Skin epidermis (tissue), 12 donors: Measurements from ENCODE around the gene HAAO.
"Not testable (repeated sequence)": the region's sequence is repeated elsewhere in the genome, so short reads cannot be mapped to it uniquely, and the experiment has no call there.

Source experiments
- H3K27ac ChIP-seq, 21 experiments: fragments of 200-600 bp; sonication (generic) in 11 of 21; one replicate each; pipeline ENCODE4 v1.5.0; 2020; ENCODE audit warnings: mild to moderate bottlenecking in 3 of 21, inconsistent platforms in 2 of 21, moderate library complexity in 2 of 21
- H3K4me3 ChIP-seq, 7 experiments: fragments of 200-600 bp; sonication (generic) in 2 of 7; one replicate each; pipeline ENCODE4 v1.5.0; 2020; ENCODE audit warnings: inconsistent platforms in 2 of 7, mild to moderate bottlenecking in 2 of 7, moderate library complexity in 1 of 7

Gene HAAO

DNA sequence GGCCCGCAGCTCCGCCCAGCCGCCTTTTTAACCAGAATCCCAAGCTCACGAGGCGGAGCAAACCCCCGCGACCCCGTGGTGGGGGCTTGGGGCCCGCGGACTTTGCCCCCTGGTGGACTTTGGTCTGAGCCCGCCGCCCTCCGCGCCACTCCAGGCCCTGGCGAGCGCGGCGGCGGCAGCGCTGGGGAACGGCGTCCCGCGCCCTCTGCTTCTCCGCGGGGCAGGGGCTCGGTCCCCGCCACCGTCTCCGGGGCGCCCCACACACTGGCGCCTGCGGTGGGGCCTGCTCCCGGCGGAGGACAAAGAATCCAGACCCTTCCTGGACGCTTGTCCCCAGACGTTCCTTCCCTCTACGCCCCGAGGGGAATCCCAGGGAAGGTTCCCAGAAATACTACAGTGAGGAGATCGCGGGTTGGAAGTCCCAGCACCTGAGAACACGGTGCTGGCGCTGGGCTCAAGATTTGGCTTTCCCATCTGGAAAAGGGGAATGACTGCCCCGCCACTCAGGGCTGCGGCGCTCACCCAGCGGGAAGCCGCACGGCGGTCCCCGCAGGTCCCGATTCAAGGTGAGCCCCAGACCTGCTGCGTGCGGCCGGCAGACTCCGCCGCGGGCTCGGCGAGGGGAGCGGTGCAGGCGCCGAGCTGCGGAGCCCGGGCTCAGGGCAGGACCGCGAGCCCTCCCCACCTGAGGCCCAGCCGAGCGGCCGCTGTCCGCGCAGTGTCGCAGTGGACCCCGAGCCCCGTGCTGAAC, at the start of gene HAAO:
Gene HAAO, minus strand, starts transcription at position 1 of the 751 bp plus-strand sequence. CDS start 47 bp downstream, outside the sequence.
- Histone ChIP-seq H3K4me3 (peak within 1 kb of the TSS; percentile 43 to 78 (median 59)), H3K27ac (peak within 1 kb of the TSS; percentile 60 to 94 (median 86))

DNA sequence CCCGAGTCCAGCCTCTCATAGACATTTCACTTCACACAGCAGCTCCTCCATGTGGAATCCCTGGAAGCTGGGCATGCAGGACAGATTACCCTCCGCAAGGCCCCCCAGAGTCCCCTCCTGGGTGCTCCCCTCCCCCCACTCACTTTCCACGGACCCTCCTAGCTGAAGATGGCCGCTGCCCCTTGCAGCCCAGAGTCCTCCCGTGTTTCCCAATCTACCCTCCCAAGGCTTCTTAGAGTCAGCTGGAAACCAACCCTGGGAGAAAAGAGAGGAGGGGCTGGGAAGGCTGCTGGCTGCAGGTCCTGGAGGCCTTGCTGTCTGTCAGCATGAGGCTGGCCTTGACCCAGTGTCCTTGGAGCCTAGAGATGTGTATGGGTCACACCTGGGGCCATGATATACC, 49.0 kb upstream of the HAAO start:
- H3K27ac ChIP-seq, result peak overlapping the region in 15 of 21 experiments; percentile 28 to 81 (median 57)
- no peak overlapping the region for H3K4me3 ChIP-seq

DNA sequence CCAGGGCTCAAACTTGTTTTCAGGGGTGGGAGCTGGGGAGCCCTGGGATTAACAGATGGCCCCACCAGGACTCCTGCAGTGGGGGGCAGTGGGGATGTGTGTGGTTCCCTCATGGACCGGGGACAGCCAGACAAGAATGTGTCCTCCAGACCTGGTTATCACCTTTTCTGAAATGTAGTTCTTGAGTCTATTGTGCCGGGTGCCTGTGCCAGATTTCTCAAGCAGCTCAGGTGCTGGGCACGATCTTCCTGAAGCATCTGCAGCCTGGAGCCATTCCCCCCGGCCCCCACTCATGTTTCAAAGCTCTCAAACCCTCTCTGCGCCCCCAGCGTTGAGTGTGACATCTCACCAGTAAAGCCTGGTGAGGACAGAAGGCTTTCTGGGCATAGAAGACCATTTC, 48.4 kb upstream of the HAAO start:
- H3K4me3 ChIP-seq, result no peak overlapping the region
- H3K27ac ChIP-seq, result peak overlapping the region in 16 of 21 experiments; percentile 7 to 81 (median 56)

DNA sequence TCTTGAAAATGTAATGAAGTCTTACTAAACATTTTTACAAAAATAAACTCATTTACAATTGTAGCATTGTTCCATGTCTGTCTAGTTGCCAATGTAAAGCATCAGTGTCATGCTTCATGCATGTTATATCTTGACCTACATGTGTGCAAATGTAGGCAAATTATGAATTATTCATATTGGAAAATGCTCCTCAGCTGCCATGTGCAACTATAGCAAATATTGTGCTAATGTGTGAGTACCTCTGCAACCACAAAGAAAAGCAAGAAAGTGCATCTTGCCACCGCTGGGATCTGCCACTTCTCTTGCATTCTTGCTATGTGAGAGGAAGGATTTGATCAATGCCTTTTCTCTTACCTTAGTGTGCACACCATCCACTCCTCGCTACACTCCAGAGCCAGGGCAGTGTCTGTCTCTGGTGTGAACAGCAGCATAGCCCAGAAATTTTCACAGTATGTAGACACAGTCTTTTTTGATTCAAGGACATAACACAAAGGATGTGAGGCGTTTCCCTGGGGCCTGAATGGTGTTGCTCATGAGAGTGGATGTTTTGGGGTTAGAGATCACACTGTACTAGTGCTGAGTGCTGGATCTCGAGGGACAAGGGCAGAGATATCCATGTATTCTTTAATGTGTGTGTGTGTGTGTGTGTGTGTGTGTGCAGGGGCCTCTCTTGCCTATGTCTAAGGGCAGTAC, 47.6 kb upstream of the HAAO start:
- H3K4me3 ChIP-seq, result no peak overlapping the region
- peak overlapping the region in 17 of 21 experiments; percentile 2 to 81 (median 56) for H3K27ac ChIP-seq

DNA sequence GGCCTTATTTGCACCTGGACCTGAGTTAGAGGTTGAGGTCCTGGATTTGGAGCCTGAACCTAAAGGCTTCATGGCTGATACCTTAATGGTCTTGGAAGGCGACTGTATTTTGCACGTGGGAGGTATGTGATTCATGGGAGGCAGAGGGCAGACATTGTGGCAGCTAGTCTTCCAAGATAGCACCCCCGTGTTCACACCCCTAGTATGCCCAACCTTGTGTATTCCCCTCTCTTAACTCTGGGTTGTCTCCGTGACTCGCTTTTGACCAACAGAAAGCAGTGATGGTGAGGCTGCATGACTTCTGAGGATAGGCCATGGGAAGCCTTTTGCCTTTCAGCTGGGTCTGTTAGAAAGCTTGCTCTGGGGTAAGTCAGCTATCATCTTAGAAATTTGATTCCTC, 45.8 kb upstream of the HAAO start:
- H3K4me3 ChIP-seq, result no peak overlapping the region

DNA sequence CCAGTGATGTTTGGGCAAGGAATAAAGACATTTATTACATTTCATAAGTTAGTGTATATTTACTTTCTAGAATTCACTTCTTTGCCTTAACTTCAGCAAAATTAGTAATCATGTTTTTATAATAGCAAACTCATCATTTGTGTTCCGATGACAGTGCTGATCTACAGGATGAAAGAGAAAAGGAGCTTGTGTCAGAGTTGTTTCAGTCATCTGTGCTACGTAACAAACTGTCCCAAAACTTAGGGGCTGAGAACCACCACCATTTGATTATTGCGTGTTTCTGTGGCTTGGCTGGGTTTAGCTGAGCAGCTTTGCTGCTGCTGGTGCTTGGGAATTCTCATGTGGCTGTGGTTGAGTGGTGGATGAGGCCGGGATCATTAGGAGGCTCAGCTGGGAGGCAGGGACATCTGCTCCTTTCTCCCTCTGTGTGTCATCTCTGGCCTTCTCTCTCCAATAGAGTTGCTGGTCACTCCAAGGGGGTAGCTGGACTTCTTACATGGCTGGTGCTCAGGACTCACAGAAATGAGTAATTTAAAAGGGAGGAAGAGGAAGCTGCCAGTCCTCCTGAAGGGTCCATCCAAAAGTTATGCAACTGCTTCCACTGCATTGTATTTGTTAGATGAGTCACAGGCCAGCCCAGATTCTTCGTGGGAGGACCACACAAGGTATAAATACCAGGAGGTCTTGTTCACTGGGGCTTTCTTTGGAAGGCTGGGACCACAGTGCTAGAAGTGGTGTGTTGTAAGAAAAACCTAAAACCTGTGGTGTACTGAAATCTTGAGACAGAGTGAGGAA, 43.4 kb upstream of the HAAO start:
- Histone ChIP-seq H3K4me3 (no peak overlapping the region), H3K27ac (peak overlapping the region in 16 of 21 experiments; percentile 33 to 72 (median 58))

More for the DNA sequence above, 45.8 kb upstream of the HAAO start:
- peak overlapping the region in 1 of 21 experiments; percentile 39 for H3K27ac ChIP-seq

DNA sequence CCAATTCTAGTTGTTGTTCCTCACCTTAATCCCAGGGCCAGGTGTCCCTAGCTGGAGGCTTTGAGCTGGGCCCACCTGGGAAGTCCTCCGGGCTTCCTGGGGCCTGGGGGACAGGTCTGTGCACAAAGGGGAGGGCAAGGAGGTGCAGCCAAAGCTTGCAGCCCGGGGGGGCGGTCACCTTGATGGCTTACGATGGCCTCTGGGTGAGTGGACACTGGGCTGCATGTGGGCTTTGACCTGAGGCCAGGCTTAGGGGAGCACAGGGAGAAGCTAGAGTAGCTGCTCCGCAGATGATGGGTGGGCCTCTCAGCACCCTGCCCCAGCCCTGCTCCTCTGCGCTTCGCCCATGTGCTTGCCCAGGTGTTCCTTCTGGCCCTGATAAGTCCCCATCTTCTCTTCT, 41.8 kb upstream of the HAAO start:
- H3K27ac ChIP-seq, result peak overlapping the region in 3 of 21 experiments; percentile 4 to 23 (median 6)
- H3K4me3 ChIP-seq, result no peak overlapping the region

DNA sequence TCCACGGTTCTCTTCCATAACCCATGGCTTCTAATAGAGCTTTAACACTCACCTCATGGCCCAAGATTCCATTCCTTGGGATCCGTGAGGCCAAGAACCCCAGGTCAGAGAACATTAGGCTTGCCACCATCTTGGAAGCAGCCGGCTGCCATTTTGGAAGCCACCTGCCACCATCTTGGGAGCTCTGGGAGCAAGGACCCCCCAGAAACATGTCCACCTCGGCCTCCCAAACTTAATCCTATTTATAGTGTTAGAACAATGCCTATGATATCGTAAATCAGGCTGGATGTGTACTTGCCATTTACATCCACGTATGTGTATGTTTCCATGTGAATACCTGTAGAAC, 39.9 kb upstream of the HAAO start:
- H3K27ac ChIP-seq, result peak overlapping the region in 1 of 21 experiments; percentile 21

DNA sequence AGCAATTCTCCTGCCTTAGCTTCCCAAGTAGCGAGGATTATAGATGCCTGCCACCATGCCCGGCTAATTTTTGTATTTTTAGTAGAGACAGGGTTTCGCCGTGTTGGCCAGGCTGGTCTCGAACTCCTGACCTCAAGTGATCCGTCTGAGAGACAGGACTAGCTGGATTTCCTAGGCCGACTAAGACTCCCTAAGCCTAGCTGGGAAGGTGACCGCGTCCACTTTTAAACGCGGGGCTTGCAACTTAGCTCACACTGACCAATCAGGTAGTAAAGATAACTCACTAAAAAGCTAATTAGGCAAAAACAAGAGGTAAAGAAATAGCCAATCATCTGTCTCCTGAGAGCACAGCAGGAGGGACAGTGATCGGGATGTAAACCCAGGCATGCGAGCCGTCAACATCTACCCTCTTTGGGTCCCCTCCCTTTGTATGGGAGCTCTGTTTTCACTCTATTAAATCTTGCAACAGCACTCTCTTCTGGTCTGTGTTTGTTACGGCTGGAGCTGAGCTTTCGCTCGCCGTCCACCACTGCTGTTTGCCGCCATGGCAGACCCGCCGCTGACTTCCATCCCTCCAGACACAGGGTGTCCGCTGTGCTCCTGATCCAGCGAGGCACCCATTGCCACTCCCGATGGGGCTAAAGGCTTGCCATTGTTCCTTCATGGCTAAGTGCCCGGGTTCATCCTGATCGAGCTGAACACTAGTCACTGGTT, 39.3 kb upstream of the HAAO start:
- peak overlapping the region in 1 of 21 experiments; percentile 21 for H3K27ac ChIP-seq
- H3K4me3 ChIP-seq, result not testable (repeated sequence)

More for the DNA sequence above, 39.9 kb upstream of the HAAO start:
- no peak overlapping the region for H3K4me3 ChIP-seq

DNA sequence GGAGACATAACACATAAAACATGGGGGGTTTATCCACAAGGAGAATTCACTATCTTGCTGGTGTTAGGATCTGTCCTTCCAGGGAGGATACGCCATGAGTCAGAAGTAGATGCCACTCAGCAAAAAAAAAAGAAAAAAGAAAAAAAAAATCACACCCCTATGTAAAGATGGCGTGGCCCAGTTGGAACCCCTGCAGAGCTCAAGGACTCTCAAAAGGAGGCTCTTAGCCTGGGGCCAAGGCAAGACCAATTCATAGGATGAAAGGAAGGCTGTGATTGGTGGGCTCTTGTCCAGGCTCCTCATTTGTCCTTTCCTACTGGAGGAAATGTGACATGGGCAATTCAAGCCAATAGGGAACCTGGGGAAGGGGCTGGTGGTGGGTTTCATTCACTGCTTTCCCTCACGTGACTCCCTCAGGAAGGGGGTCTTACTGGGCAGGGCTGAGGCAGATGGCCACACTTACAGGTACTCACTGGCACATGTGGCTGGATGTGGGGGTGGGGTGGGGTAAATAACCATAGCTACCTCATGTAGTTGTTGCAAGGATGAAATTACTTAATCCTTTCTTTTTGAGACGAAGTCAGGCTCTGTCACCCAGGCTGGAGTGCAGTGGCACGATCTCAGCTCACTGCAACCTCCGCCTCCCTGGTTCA, 38.7 kb upstream of the HAAO start:
- Histone ChIP-seq H3K4me3 (no peak overlapping the region), H3K27ac (peak overlapping the region in 4 of 21 experiments; percentile 6 to 88 (median 84))

DNA sequence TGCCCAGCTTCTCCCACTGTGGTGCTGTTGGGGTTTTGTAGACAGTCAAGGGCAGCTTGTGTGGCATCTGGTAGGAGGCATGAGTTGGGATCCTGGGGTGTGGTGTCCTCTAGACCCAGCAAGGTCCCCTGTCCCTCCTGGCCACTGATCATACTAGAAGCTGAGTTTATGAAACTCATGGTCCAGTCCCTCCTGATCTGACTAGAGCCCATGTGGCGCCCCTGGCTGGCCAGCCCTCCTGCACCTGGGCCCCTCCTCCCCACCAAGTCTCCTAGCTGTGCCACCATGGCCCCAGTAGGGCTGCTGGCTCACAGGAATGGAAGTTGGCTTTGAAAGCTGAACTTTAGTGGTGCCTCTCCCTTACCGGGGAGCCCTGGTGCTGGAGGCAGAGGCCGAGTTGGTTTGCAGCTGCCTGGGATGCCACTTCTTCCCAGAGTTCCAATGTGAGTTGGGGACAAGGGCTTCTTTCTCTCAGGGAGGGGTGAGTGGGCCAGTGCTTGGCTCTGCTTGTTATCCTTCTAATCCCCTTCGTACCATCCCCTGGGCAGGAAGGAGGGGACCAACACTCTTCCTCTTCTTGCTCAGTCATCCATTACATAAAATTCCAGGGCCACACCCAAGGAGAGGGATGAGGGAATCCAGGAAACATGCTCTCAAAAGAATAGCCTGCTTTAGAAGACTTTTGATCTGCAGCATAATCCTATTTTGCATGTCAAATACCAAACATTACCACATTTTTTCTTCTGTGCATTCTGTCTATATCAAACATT, 37.5 kb upstream of the HAAO start:
- Histone ChIP-seq H3K27ac (peak overlapping the region in 20 of 21 experiments; percentile 5 to 88 (median 76)), H3K4me3 (no peak overlapping the region)

DNA sequence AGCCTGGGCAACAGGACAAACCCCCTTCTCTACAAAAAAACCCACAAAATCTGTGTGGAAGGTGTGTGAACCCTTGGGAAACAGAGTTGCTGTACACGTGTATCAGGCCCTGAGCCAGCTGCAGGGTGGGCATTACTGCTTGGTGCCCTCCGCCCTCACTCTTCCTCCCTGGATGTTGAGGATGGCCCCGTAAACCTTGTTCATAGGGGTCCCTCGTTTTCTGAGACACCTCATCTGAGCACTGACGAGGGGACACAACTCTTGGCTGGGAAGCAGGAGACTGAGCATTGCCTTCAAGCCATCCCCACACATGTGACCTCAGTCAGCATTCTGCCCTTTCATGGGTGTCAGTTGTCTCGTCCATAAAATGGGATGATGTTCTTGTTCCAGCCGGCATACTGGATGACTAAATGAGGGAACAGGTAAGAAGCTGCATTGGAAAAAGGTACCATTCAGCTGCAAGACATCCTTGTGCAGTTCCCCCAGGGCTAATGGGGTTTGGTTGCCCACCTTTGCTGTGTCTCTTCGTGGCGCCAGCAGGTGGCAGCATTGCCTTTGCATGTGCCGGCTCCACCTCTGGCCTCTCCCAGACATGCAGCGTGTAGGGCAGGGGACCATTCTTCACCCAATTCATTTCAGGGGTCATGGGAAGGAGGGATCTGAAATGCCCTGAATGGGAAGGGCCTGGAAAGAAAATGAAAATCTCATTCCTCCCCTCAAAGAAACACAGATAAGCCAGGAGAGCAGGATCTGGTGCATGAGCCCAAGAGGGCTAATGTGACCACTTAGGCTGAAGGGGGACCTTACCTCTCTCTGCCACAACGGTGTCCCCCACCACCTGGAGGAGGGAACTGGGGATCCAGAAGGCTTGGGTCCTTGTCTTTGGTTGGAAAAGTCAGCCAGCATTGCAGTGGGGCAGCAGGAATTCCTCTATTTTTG, 36.4 kb upstream of the HAAO start:
- no peak overlapping the region for H3K4me3 ChIP-seq
- H3K27ac ChIP-seq, result peak overlapping the region in 18 of 21 experiments; percentile 9 to 88 (median 79)

DNA sequence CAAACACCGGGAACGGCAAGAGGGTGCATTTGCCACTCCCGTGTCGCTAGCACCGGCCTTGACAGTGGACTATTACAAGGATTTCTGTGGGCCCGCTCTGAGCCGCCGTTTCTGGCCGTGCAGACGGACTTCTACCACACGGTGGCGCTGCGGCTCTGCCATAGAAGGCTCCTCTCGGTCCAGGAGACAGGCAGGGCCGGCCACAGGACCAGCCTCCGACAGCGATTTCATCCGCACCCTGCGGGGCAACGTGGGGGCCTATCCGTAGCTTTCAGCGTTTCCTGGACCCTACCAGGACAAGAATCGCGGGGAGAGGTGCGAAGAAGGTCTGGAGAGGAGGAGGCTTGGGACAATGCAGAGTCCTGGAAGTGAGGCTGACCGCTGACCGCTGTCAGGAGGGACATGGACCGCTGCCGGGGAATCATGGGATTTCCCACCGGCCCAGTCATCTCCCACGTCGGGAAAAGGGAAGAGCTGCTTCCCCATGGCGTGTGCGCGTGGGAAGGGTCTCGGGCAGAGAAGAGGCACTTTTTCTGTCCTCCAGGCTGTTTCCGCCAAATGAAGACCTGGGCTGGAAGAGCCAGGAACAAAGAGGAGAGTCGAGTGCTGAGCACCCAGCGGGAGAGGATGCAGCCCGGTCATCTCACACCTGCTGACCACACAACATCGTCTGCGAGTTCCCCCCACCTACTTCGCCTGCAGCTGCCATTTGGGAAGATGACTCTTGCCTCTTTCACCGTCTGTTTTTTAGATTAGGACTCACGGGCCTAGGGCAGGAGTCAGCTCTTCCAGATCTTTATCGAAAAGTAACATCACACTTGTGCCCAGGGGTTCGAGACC, 35.5 kb upstream of the HAAO start:
- H3K4me3 ChIP-seq, result peak overlapping the region in 5 of 7 experiments; percentile 1 to 29 (median 13)
- H3K27ac ChIP-seq, result peak overlapping the region in 15 of 21 experiments; percentile 0 to 84 (median 63)

DNA sequence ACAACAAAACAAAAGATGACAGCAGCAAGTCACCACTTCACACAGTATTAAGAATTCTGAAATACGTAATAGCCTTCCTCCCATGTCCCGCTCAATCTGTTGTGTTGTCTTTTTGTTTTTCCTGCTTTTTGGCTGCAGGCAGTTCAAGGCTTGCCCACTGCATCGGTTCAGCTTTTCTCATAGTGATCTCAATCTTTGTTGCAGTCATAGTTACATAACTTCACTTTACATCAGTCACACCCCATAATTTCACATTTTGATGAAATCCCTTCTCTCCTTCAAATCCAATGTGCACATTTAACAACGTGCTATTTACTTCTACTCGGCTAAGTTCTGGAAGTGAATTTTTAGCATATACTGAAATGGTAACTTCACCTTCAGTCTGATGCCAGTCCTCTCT, 33.8 kb upstream of the HAAO start:
- Histone ChIP-seq H3K4me3 (no peak overlapping the region), H3K27ac (peak overlapping the region in 2 of 21 experiments; percentile 47 to 51)

DNA sequence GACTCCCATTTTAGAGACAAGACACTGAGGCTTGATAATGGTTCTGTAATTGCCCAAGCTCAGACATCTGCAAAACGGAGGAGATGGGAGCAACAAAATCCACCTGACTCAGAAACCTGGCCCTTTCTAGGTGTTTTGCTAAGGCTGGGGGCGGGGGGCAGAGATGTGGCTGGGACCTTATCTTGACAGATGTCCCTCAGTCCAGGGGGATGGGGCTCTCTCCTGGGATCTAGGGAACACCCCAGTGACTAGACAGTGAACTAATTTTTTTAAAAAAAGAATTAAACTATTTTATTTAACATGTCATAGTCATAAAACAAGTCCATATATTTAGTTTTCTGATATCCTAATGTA, 32.0 kb upstream of the HAAO start:
- no peak overlapping the region for H3K27ac ChIP-seq
- no peak overlapping the region for H3K4me3 ChIP-seq

DNA sequence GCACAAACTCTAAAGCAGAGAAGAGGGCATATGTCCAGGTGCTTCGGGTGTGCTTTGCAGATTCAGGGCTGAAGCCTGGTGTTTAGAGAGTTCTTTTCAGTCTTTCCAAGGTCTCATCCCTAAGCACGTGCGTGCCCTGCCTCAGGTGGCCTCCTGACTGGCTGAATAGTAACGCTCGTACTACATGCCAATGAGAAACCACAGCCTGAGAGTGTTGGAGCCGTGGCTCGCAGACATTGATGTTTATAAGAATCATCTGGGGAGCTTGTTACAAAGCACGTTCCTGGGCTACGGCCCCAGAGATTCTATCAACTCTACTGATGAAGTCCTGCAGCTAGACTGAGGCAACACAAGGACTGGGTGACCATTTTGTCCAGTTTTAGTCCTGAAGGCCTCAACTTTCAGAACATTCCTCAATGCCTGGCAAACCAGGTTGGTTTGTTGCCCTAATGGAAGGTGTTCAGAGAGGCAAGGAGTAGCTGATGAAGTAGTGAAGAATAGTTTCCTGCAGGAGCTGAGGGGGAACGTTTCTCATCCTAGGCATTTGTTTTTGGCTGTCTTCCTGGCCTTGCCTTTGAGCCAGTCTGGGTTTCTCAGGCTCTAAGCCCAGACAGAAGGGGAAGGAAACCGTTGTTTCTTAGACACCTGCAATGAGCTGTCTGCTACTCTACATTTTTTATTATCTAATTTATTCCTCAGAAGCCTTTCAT, 31.5 kb upstream of the HAAO start:
- no peak overlapping the region for H3K4me3 ChIP-seq
- peak overlapping the region in 1 of 21 experiments; percentile 42 for H3K27ac ChIP-seq
